NB4 (cell line): ENCODE data around the gene PARM1.

Source experiments
- CTCF ChIP-seq: IDR thresholded peaks from one replicate; pipeline ENCODE4 v1.5.1; 2012; ENCODE audit warnings: low read depth, low read length
- MAX ChIP-seq: IDR thresholded peaks from 2 replicates; pipeline ENCODE4 v1.6.1; 2011; ENCODE audit warnings: low read depth, low read length
- MYC ChIP-seq: IDR thresholded peaks from 2 replicates; pipeline ENCODE4 v1.6.1; 2011; ENCODE audit warnings: low read depth, low read length
- POLR2A ChIP-seq: IDR thresholded peaks from 2 replicates; pipeline ENCODE4 v1.6.1; 2011; ENCODE audit warnings: mild to moderate bottlenecking; ENCODE audit not compliant: insufficient read length; ENCODE audit errors: extremely low read depth

- TF ChIP-seq CTCF (no peak), POLR2A (no peak), MYC (no peak), MAX (no peak)
Measured at GRCh38 chr4:74961230-74961629, 28.3 kb downstream of the PARM1 start.
